Activated B cell treated with CpG ODN at 0.5 μM for 24 hours (primary cell): Measurements from ENCODE around the gene FOXP1. TPM values are rescaled to one million over a fixed set of nuclear protein-coding genes. Genes with fewer than 3 reads are reported as not detected.

ENCODE experiments used
- ATAC-seq: fragments of 200-7000 bp; cut with Tn5 transposase; one replicate; pipeline ENCODE4 v1.10.0; 2021; ENCODE audit warnings: low read depth, mild to moderate bottlenecking, moderate library complexity
- CTCF ChIA-PET: fragments of 350-600 bp; sonication (Branson Sonifier 250); formaldehyde crosslinking; loops from one replicate; lab custom pipeline; 2021; ENCODE audit warnings: antibody characterized with exemption; lab: Charles Lee
- POLR2A ChIA-PET: fragments of 350-600 bp; sonication (Branson Sonifier 250); formaldehyde crosslinking; loops from one replicate; lab custom pipeline; 2021; ENCODE audit warnings: antibody characterized with exemption; lab: Charles Lee
- DNase-seq: peaks from one replicate; pipeline ENCODE4 v3.0.0; 2022
- H3K27ac Mint-ChIP-seq: one replicate; pipeline ENCODE4 v1.8.0; 2020; ENCODE audit warnings: mixed read lengths
- H3K27me3 Mint-ChIP-seq: one replicate; pipeline ENCODE4 v1.8.0; 2021; ENCODE audit warnings: mixed read lengths
- H3K36me3 Mint-ChIP-seq: one replicate; pipeline ENCODE4 v1.8.0; 2021; ENCODE audit warnings: low read depth, mixed read lengths
- H3K4me1 Mint-ChIP-seq: one replicate; pipeline ENCODE4 v1.8.0; 2021; ENCODE audit warnings: mixed read lengths
- H3K4me3 Mint-ChIP-seq: one replicate; pipeline ENCODE4 v1.8.0; 2020; ENCODE audit warnings: mild to moderate bottlenecking, mixed read lengths
- H3K9me3 Mint-ChIP-seq: one replicate; pipeline ENCODE4 v1.8.0; 2020; ENCODE audit warnings: mixed read lengths
- intact Hi-C: fragments of 100-400 bp; cut with micrococcal nuclease; formaldehyde crosslinking; loops from one replicate; pipeline ENCODE4 v1.15.1; 2024
- total RNA-seq: library from RNA; stranded (reverse); gene quantifications from 2 replicates; pipeline ENCODE4 v1.2.3, GENCODE V29; 2022
- TF ChIP-seq, protein P1 (sequence below): fragments of 200-600 bp; IDR thresholded peaks from one replicate; pipeline ENCODE4 v1.8.0; 2022; ENCODE audit warnings: antibody characterized with exemption, mild to moderate bottlenecking

Gene FOXP1
- total RNA-seq, 1 donor from 2014 or later = 563 TPM

DNA sequence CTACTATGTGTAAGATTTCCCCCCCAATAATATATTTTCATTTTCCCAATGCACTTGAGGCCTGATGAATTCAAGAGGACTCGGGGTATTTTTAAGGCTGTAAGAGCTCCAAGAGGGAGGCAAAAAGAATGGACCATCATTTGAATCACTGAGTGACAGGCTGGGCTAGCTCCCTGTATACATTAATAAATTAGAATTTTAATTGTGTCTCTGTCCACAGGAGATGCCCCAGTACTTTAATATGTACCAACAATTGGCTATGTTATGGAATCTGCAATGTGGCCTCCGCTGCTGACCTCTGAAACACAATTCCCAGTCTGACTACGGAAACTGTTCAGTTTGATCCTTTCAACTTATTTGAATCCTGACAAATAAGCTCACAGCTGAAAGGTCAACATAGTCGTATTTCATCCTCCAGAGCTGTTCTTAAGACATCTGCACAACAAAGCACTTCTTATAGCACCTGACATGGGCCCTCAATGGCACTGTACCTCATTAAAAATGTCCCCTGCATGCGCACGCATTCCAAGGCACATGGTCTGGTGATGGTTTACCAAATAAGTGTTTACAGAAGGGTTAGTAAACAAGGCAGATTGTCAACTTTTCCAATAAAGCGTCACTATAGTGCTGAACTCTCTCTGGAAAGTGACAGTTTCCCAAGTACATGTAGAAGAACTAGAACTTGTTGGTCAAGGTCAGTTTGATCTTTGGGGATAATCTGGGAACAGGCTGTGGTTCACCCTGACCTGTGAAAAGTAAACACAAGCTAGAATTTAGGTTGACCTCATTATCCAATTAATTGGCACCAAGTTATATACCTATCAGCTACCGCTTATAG lies 472.9 kb downstream of the FOXP1 start:
- DNase-seq (no peak), ATAC-seq (no peak)
- Mint-ChIP-seq H3K27ac (peak overlapping the region; percentile 90), H3K27me3 (no peaks in the 10 kb centered on the region), H3K4me3 (no peak overlapping the region), H3K4me1 (peaks cover 82% of the 10 kb centered on the region), H3K9me3 (no peaks in the 10 kb centered on the region), H3K36me3 (peaks cover 80% of the 10 kb centered on the region)
- TF ChIP-seq, protein P1, sequence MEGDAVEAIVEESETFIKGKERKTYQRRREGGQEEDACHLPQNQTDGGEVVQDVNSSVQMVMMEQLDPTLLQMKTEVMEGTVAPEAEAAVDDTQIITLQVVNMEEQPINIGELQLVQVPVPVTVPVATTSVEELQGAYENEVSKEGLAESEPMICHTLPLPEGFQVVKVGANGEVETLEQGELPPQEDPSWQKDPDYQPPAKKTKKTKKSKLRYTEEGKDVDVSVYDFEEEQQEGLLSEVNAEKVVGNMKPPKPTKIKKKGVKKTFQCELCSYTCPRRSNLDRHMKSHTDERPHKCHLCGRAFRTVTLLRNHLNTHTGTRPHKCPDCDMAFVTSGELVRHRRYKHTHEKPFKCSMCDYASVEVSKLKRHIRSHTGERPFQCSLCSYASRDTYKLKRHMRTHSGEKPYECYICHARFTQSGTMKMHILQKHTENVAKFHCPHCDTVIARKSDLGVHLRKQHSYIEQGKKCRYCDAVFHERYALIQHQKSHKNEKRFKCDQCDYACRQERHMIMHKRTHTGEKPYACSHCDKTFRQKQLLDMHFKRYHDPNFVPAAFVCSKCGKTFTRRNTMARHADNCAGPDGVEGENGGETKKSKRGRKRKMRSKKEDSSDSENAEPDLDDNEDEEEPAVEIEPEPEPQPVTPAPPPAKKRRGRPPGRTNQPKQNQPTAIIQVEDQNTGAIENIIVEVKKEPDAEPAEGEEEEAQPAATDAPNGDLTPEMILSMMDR = no peak
- ChIA-PET POLR2A (interaction anchor here (0.6 to 2.7 kb wide), 15 partner anchors 8 to 471 kb away, joined by 3 to 20 read pairs (median 7); no protein-coding TSS in a partner anchor), CTCF (no interaction called here)
- intact Hi-C loops = no loop called here

DNA sequence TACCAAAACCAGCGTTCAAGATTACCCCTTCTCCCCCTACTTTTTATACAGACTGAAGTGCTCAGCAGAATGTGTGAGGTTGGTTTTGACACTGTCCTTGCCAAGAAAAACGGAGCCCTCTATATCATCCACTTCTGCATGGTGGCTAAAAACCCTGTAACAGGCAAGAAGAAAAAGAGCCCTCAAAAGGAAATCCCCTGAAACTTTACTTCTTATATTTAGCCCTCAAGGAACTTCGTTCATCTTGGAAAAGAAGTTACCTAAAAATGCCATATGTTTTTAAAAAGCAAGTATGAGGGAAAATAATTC lies 473.6 kb downstream of the FOXP1 start:
- peak overlapping the region; percentile 90 for H3K27ac Mint-ChIP-seq
- CTCF ChIA-PET = no interaction called here

DNA sequence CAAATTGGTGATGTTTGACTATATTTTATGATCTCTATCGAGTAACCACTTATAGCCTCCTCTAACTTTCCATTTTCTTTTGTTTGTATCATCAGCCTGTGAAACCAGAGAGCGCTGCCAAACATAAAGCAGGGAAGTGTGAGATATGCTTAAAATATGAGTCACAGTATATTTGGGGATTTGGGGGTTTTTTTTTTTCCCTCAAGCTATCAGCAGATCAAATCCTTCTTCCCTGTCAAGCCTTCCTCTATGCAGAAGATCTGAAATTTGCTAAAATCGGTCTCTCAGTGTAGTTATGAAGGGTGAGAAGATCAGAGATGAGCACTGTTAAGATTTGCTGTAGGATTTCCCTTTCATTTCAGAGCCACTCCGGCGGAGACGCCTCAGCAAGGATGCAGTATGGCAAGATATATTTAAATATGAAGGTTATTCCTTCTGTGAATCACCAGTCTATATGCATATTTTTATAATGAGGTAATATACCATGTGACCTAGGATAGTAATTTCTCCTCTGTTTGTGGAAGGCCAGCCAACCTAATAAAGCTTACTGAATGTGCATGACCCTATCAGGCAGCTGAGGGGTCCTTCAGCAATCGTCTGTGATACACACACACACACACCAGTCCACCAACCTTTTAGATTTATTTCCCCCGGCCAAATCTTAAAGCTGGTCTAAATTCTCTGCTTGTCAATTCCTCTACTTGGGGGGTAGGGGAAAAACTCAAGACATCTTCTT lies 474.1 kb downstream of the FOXP1 start:
- H3K4me3 Mint-ChIP-seq = peak overlapping the region; percentile 52
- no peak for DNase-seq
- CTCF ChIA-PET = no interaction called here
- peaks cover 86% of the 10 kb centered on the region for H3K4me1 Mint-ChIP-seq
- no peaks in the 10 kb centered on the region for H3K9me3 Mint-ChIP-seq
- TF ChIP-seq, protein P1 = no peak
- H3K27ac Mint-ChIP-seq = peak overlapping the region; percentile 90
- ATAC-seq = peak; percentile 60
- intact Hi-C loops = loop anchor here (1.0 kb wide), 1 partner anchor 8 kb away; no protein-coding TSS in a partner anchor
- peaks cover 83% of the 10 kb centered on the region for H3K36me3 Mint-ChIP-seq
- H3K27me3 Mint-ChIP-seq = no peaks in the 10 kb centered on the region
- POLR2A ChIA-PET = interaction anchor here (0.6 to 2.7 kb wide), 20 partner anchors 9 to 473 kb away, joined by 3 to 20 read pairs (median 6); no protein-coding TSS in a partner anchor

More for the DNA sequence above, 473.6 kb downstream of the FOXP1 start:
- DNase-seq (no peak), ATAC-seq (no peak)
- TF ChIP-seq, protein P1 = no peak
- POLR2A ChIA-PET = interaction anchor here (0.6 to 2.7 kb wide), 15 partner anchors 8 to 472 kb away, joined by 3 to 20 read pairs (median 7); no protein-coding TSS in a partner anchor
- Mint-ChIP-seq H3K9me3 (no peaks in the 10 kb centered on the region), H3K36me3 (peaks cover 85% of the 10 kb centered on the region), H3K4me1 (peaks cover 87% of the 10 kb centered on the region), H3K4me3 (peak overlapping the region; percentile 52), H3K27me3 (no peaks in the 10 kb centered on the region)
- intact Hi-C loops = loop anchor here (1.0 kb wide), 1 partner anchor 7 kb away; no protein-coding TSS in a partner anchor

DNA sequence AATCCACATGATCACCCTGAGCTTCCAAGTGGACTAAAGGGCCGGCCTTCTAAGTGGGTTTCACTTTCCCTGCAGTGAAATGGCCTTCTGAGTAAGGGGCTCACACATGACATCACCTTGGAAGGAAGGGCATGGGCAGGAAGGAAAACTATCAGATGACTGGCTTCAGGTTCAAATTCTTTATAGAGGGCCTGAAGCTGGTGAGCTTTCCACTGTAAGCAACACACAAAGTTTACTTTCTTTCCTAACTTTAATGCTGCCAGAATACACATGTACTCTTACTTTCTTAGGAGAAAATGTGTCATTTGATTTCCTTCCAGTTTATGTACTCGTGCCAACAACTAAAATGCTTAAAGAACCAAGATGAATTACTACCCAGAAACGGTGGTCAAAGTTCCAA lies 475.6 kb downstream of the FOXP1 start:
- ATAC-seq (no peak), DNase-seq (no peak)
- intact Hi-C loops = no loop called here
- peak overlapping the region; percentile 62 for H3K27ac Mint-ChIP-seq
- TF ChIP-seq, protein P1 = no peak
- CTCF ChIA-PET = no interaction called here
- POLR2A ChIA-PET = interaction anchor here (0.6 to 3.1 kb wide), 5 partner anchors 11 to 141 kb away, joined by 3 to 18 read pairs (median 7); no protein-coding TSS in a partner anchor
- H3K27me3 Mint-ChIP-seq = no peaks in the 10 kb centered on the region
- H3K9me3 Mint-ChIP-seq = no peaks in the 10 kb centered on the region
- peaks cover 93% of the 10 kb centered on the region for H3K4me1 Mint-ChIP-seq
- no peak overlapping the region for H3K4me3 Mint-ChIP-seq
- peaks cover 88% of the 10 kb centered on the region for H3K36me3 Mint-ChIP-seq

DNA sequence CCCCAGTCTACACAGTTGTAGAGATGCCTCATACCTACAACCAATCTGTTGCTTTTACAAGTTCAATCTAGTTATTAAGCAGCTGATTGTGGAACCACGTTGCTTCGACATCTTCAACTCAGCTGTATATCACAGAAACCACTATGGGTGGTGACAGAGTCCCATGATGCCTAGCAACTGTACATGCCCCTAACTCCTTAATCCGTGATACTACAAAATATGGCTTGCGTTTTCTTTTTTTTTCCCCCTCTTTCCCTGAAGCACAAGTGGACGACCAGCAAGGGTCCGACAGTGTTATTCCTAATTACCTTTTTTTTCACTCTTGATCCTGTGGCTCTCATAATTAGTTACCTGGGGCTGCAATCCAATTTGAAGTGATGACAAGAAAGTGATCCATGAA lies 478.6 kb downstream of the FOXP1 start:
- no peaks in the 10 kb centered on the region for H3K9me3 Mint-ChIP-seq
- H3K36me3 Mint-ChIP-seq = peaks cover 86% of the 10 kb centered on the region
- TF ChIP-seq, protein P1 = no peak
- ATAC-seq (no peak), DNase-seq (no peak)
- peaks cover 95% of the 10 kb centered on the region for H3K4me1 Mint-ChIP-seq
- CTCF ChIA-PET = no interaction called here
- no peak overlapping the region for H3K4me3 Mint-ChIP-seq
- H3K27ac Mint-ChIP-seq = peak overlapping the region; percentile 62
- H3K27me3 Mint-ChIP-seq = no peaks in the 10 kb centered on the region
- intact Hi-C loops = no loop called here
- POLR2A ChIA-PET = interaction anchor here (0.9 kb wide), 1 partner anchor 10 kb away, joined by 3 read pairs; no protein-coding TSS in a partner anchor
